Measurements from ENCODE around the gene PCGF3.
A peak's percentile ranks its signal among the peaks of the same experiment; 100 is the strongest.
"Not testable (repeated sequence)": the region's sequence is repeated elsewhere in the genome, so short reads cannot be mapped to it uniquely, and the experiment has no call there.

The PCGF3 gene

GRCh38 chr4:668219-668618, 37.4 kb upstream of the PCGF3 start:
- DNase-seq: not testable (repeated sequence)

GRCh38 chr4:669806-670559, 35.6 kb upstream of the PCGF3 start:
- DNase-seq: not testable (repeated sequence)

- no peak for DNase-seq
Observed at GRCh38 chr4:671769-672168, 33.9 kb upstream of the PCGF3 start.

- DNase-seq: no peak
Observed at GRCh38 chr4:673349-674091, 32.1 kb upstream of the PCGF3 start.

GRCh38 chr4:674172-675035, 31.2 kb upstream of the PCGF3 start, which contains the start of the genes ATP5ME and MYL5:
TSS of gene ATP5ME (minus strand) at chr4:674276. CDS start at chr4:674247, 29 bp downstream.
TSS of gene MYL5 (plus strand) at chr4:674542. CDS start at chr4:678027, 3,485 bp downstream.
- peak; percentile 97 to 98 (median 97) for DNase-seq

GRCh38 chr4:675036-675882, 30.4 kb upstream of the PCGF3 start:
- DNase-seq: no peak

GRCh38 chr4:675980-676870, 29.4 kb upstream of the PCGF3 start:
- DNase-seq: no peak

GRCh38 chr4:676871-677235, 28.8 kb upstream of the PCGF3 start:
- DNase-seq: no peak

GRCh38 chr4:677431-678293, 28.0 kb upstream of the PCGF3 start:
- DNase-seq: no peak

- no peak for DNase-seq
Observed at GRCh38 chr4:678331-679103, 27.1 kb upstream of the PCGF3 start.

- DNase-seq: no peak
Observed at GRCh38 chr4:679104-679481, 26.5 kb upstream of the PCGF3 start.

GRCh38 chr4:679629-680028, 26.0 kb upstream of the PCGF3 start:
- no peak for DNase-seq

GRCh38 chr4:680091-680490, 25.5 kb upstream of the PCGF3 start:
- DNase-seq: no peak

- no peak for DNase-seq
Observed at GRCh38 chr4:680551-680927, 25.1 kb upstream of the PCGF3 start.

- DNase-seq: peak in 3 of 5 donors; percentile 41 to 60 (median 49)
Observed at GRCh38 chr4:680928-681645, 24.5 kb upstream of the PCGF3 start.

- DNase-seq: peak in 3 of 5 donors; percentile 46 to 62 (median 62)
Observed at GRCh38 chr4:681736-682451, 23.7 kb upstream of the PCGF3 start.

- DNase-seq: no peak
Observed at GRCh38 chr4:682490-683172, 23.0 kb upstream of the PCGF3 start.

Measured in T-helper 1 cell (primary cell).